T-cell (primary cell): ENCODE measurements around the gene POU2F3. TPM values are rescaled to one million over a fixed set of nuclear protein-coding genes. Genes with fewer than 3 reads are reported as not detected.
A peak's percentile ranks its signal among the peaks of the same experiment; 100 is the strongest.

ENCODE experiments used
- ATAC-seq, 4 experiments: fragments of 200-7000 bp in 3 of 4; fragments of 150-1000 bp in 1 of 4; cut with Tn5 transposase; replicated peaks in 1 of 4; 1 replicate in 3 of 4; 2 replicates in 1 of 4; pipeline ENCODE4 v1.10.0; 2021; ENCODE audit warnings: moderate library complexity in 3 of 4, mild to moderate bottlenecking in 2 of 4, moderate number of reproducible peaks in 1 of 4
- CTCF ChIA-PET, 2 donors: fragments of 300-600 bp; sonication (Branson Sonifier 250); formaldehyde crosslinking; loops; one replicate each; lab custom pipeline; 2022; ENCODE audit warnings: antibody characterized with exemption in 2 of 2; lab: Charles Lee
- POLR2A ChIA-PET, 2 donors: fragments of 300-600 bp; sonication (Branson Sonifier 250); formaldehyde crosslinking; loops; one replicate each; lab custom pipeline; 2022; ENCODE audit warnings: antibody characterized with exemption in 2 of 2; lab: Charles Lee
- DNase-seq, 35 experiments: peaks; one replicate each; pipeline versions ENCODE4 v3.0.0 to v3.0.0-alpha.2; 2013 to 2023
- H3K27ac ChIP-seq: one replicate; pipeline ENCODE4 v1.5.1; 2013; ENCODE audit warnings: low read length
- H3K27me3 ChIP-seq, 2 experiments: replicated peaks in 1 of 2; 1 replicate in 1 of 2; 2 replicates in 1 of 2; pipeline versions ENCODE4 v1.6.1 to v1.7.0; 2013; ENCODE audit warnings: low read length in 1 of 2, mixed read lengths in 1 of 2; ENCODE audit not compliant: control insufficient read depth in 2 of 2, insufficient read depth in 2 of 2; ENCODE audit errors: extremely low read depth in 1 of 2
- H3K36me3 ChIP-seq, 2 donors: 1 replicate in 1 of 2; 2 replicates in 1 of 2; pipeline versions ENCODE4 v1.6.1 to v1.7.0; 2013; ENCODE audit warnings: low read length in 1 of 2; ENCODE audit not compliant: control insufficient read depth in 2 of 2, insufficient read depth in 1 of 2; ENCODE audit errors: extremely low read depth in 1 of 2
- H3K4me1 ChIP-seq, 2 experiments: 1 replicate in 1 of 2; 2 replicates in 1 of 2; pipeline versions ENCODE4 v1.6.1 to v1.7.0; 2013; ENCODE audit warnings: low read length in 2 of 2, mixed read lengths in 1 of 2; ENCODE audit not compliant: insufficient read depth in 2 of 2, control insufficient read depth in 1 of 2; ENCODE audit errors: extremely low read depth in 1 of 2
- H3K4me3 ChIP-seq, 2 donors: 1 replicate in 1 of 2; 2 replicates in 1 of 2; pipeline versions ENCODE4 v1.5.1 to v1.7.0; 2013; ENCODE audit warnings: mild to moderate bottlenecking in 2 of 2, low read length in 1 of 2, moderate library complexity in 1 of 2; ENCODE audit not compliant: control insufficient read depth in 1 of 2; ENCODE audit errors: extremely low read depth in 1 of 2
- H3K9me3 ChIP-seq: 2 replicates; pipeline ENCODE4 v1.7.0; 2013
- H3K27ac Mint-ChIP-seq, 2 donors: one replicate each; pipeline ENCODE4 v1.8.0; 2020 to 2021; ENCODE audit warnings: mild to moderate bottlenecking in 2 of 2, mixed read lengths in 2 of 2
- H3K27me3 Mint-ChIP-seq, 2 donors: one replicate each; pipeline ENCODE4 v1.8.0; 2021 to 2022; ENCODE audit warnings: mixed read lengths in 2 of 2
- H3K36me3 Mint-ChIP-seq: one replicate; pipeline ENCODE4 v1.8.0; 2021; ENCODE audit warnings: mixed read lengths
- H3K4me1 Mint-ChIP-seq, 3 donors: one replicate each; pipeline ENCODE4 v1.8.0; 2020 to 2022; ENCODE audit warnings: mixed read lengths in 3 of 3, mild to moderate bottlenecking in 1 of 3
- H3K4me3 Mint-ChIP-seq, 3 donors: one replicate each; pipeline ENCODE4 v1.8.0; 2020 to 2022; ENCODE audit warnings: mild to moderate bottlenecking in 3 of 3, mixed read lengths in 3 of 3, moderate library complexity in 3 of 3
- H3K9me3 Mint-ChIP-seq, 3 donors: one replicate each; pipeline ENCODE4 v1.8.0; 2020 to 2022; ENCODE audit warnings: mixed read lengths in 3 of 3
- WGBS: methylation state at CpG from one replicate; pipeline ENCODE4 v1.1.5; 2013; ENCODE audit warnings: missing lambda C conversion rate; ENCODE audit not compliant: insufficient coverage; 5-methylcytosine and 5-hydroxymethylcytosine counted together
- total RNA-seq, 35 experiments: library from RNA in 6 of 35; stranded (reverse) in 6 of 35; fragments of 120-200 nt in 1 of 35; gene quantifications; one replicate each; pipeline versions ENCODE4 v1.2.1 to v1.2.4 and lab custom pipeline; 2013 to 2026

Gene POU2F3
- not detected for total RNA-seq
- total RNA-seq (2013): not detected
- 0 to 0.37 (median 0.05) reads per million in 29 experiments for total RNA-seq (lab: John Stamatoyannopoulos, UW)

DNA sequence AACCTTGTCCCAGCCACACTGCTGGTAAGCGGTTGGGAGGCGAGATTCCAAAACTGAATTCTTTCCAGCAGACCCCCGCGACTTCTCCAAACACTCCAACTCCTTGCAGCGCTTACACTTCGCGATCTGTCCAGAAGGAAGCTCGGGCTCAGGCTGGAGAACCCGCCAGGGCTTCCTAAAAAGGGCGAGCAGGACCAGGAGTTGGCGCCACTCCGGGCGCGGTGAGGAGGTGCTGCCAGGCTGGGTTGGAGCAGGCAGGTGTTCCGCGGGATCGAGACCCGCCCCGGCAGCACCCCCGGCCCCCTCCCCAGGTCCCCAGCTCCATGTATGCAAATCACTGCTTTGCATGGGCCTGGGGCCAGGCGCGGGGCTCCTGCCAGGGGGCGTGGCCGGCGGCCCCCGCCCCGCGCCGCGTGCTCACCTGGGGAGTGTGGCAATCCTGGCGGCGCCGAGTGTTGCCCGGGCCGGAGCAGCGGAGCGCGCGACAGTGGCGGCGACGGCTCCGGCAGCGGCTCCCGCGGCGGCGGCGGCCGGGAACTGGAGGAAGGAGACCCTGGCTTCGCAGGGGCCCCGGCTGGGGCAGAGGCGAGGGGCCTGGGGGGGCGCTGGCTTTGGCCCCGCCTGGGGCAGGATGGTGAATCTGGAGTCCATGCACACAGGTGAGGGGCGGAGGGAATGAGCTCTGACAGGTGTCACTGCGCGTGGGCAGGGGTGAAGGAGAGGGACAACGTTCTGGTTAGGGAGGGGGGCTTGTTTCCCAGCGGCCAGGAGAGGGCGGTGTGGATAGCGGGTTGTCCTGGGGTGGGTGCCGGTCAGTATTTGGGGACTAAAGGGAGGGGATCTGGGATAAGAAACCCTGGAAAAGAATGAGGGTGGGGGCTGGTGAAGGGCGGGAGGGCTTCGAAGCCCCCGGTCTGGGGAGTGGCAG lies at the start of gene POU2F3:
Gene POU2F3 (plus strand): TSS at position 428 of the 928 bp plus-strand sequence. CDS start 204 bp downstream, at position 632.
- WGBS: 9% methylated on average over 66 of the region's 66 CpGs
- Mint-ChIP-seq H3K4me3 (no peak within 1 kb of the TSS), H3K4me1 (peaks cover 0 to 5% (median 0%) of the 10 kb centered on the region in 3 donors), H3K36me3 (no peaks in the 10 kb centered on the region), H3K27ac (peak within 1 kb of the TSS in 1 of 2 donors; percentile 64), H3K27me3 (peaks cover 53 to 75% of the 10 kb centered on the region in 2 donors), H3K9me3 (no peaks in the 10 kb centered on the region)
- Histone ChIP-seq H3K4me1 (no peaks in the 10 kb centered on the region), H3K36me3 (no peaks in the 10 kb centered on the region), H3K9me3 (no peaks in the 10 kb centered on the region), H3K4me3 (no peak within 1 kb of the TSS), H3K27ac (no peak within 1 kb of the TSS), H3K27me3 (peaks cover 2 to 67% of the 10 kb centered on the region in 2 experiments)
- ChIA-PET CTCF (interaction anchor here (0.6 to 0.8 kb wide), 3 partner anchors 98 to 444 kb away, joined by 3 to 4 read pairs (median 3); no protein-coding TSS in a partner anchor), POLR2A (no interaction called here)
- ATAC-seq: no peak
- DNase-seq: no peak

DNA sequence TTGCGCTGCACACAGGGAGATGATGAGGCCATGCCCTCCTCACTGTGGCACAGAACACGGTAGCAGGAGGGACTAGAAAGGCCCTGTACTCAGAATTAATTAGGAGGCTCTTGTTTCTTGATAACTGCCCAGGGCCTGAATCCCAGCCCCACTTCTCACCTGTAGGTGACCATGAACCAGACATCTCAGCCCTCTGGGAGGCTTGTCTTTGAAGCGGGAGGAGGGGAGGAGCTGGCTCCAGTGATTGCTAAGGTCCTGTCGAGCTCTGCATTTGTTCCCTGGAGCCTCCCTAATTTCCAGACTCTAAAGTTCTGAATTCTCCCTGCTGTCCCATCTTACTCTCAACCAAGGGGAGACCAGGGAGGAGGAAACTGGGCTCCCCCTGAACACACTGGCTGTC lies 48.9 kb upstream of the POU2F3 start:
- no peaks in the 10 kb centered on the region for H3K36me3 ChIP-seq
- no peaks in the 10 kb centered on the region for H3K9me3 ChIP-seq
- ATAC-seq (no peak), DNase-seq (no peak)
- ChIA-PET CTCF (no interaction called here), POLR2A (no interaction called here)
- no peak overlapping the region for H3K27ac ChIP-seq
- WGBS: 57% methylated on average over 1 of the region's 4 CpGs
- no peaks in the 10 kb centered on the region for H3K4me1 ChIP-seq
- Mint-ChIP-seq H3K27ac (no peak overlapping the region), H3K36me3 (no peaks in the 10 kb centered on the region), H3K4me1 (no peaks in the 10 kb centered on the region), H3K27me3 (peaks cover 17 to 18% of the 10 kb centered on the region in 2 donors), H3K9me3 (no peaks in the 10 kb centered on the region), H3K4me3 (no peak overlapping the region)
- H3K27me3 ChIP-seq: peaks cover 0 to 31% of the 10 kb centered on the region in 2 experiments
- H3K4me3 ChIP-seq: no peak overlapping the region

GRCh38 chr11:120192831-120193625 lies 46.9 kb upstream of the POU2F3 start:
- Mint-ChIP-seq H3K9me3 (no peaks in the 10 kb centered on the region), H3K4me3 (no peak overlapping the region), H3K4me1 (no peaks in the 10 kb centered on the region), H3K27me3 (peaks cover 19 to 24% of the 10 kb centered on the region in 2 donors), H3K27ac (no peak overlapping the region), H3K36me3 (no peaks in the 10 kb centered on the region)
- ATAC-seq (no peak), DNase-seq (no peak)
- ChIA-PET POLR2A (no interaction called here), CTCF (interaction anchor here in 1 of 2 donors (1.1 kb wide), 1 partner anchor 21 kb away, joined by 3 read pairs; no protein-coding TSS in a partner anchor)
- Histone ChIP-seq H3K4me3 (no peak overlapping the region), H3K4me1 (no peaks in the 10 kb centered on the region), H3K36me3 (no peaks in the 10 kb centered on the region), H3K9me3 (no peaks in the 10 kb centered on the region), H3K27me3 (peaks cover 0 to 32% of the 10 kb centered on the region in 2 experiments), H3K27ac (no peak overlapping the region)
- 81% methylated on average over 14 of the region's 15 CpGs for WGBS

DNA sequence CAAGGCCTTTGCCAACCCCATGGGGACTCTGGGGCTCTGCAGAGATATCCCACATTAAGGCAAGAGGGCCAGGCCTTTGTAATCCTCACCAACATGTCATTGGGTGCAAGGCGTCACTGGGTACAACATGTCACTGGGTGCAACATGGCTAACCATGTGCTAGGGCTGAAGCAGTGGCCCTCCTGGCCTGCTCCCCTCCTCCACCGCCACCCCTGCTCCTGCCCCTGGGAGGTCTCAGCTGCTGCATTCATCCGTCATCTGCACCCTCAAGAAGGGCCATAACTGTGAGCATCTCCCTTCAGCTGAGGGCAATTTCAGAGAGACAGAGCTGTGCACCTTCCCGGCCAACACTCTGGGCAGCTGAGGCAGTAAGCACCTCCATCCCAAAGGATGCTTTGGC lies 45.8 kb upstream of the POU2F3 start:
- Histone ChIP-seq H3K27me3 (peaks cover 0 to 40% of the 10 kb centered on the region in 2 experiments), H3K36me3 (no peaks in the 10 kb centered on the region), H3K9me3 (no peaks in the 10 kb centered on the region), H3K4me3 (no peak overlapping the region), H3K27ac (no peak overlapping the region), H3K4me1 (no peaks in the 10 kb centered on the region)
- Mint-ChIP-seq H3K4me3 (no peak overlapping the region), H3K4me1 (no peaks in the 10 kb centered on the region), H3K27ac (no peak overlapping the region), H3K27me3 (peaks cover 20 to 26% of the 10 kb centered on the region in 2 donors), H3K36me3 (no peaks in the 10 kb centered on the region), H3K9me3 (no peaks in the 10 kb centered on the region)
- DNase-seq: no peak
- POLR2A ChIA-PET: interaction anchor here in 1 of 2 donors (0.6 kb wide), 1 partner anchor 20 kb away, joined by 4 read pairs; no protein-coding TSS in a partner anchor
- ATAC-seq: no peak
- CTCF ChIA-PET: no interaction called here
- WGBS: 69% methylated on average over 4 of the region's 4 CpGs

- no peak overlapping the region for H3K27ac ChIP-seq
- ChIA-PET POLR2A (no interaction called here), CTCF (no interaction called here)
- peaks cover 0 to 42% of the 10 kb centered on the region in 2 experiments for H3K27me3 ChIP-seq
- Mint-ChIP-seq H3K27me3 (peaks cover 14 to 27% of the 10 kb centered on the region in 2 donors), H3K36me3 (no peaks in the 10 kb centered on the region), H3K4me3 (no peak overlapping the region), H3K27ac (no peak overlapping the region), H3K4me1 (no peaks in the 10 kb centered on the region), H3K9me3 (no peaks in the 10 kb centered on the region)
- DNase-seq (no peak), ATAC-seq (no peak)
- H3K4me3 ChIP-seq: no peak overlapping the region
- no peaks in the 10 kb centered on the region for H3K4me1 ChIP-seq
- H3K9me3 ChIP-seq: no peaks in the 10 kb centered on the region
- 89% methylated on average over 11 of the region's 13 CpGs for WGBS
- H3K36me3 ChIP-seq: no peaks in the 10 kb centered on the region
Observed at GRCh38 chr11:120195601-120196320, 44.2 kb upstream of the POU2F3 start.

GRCh38 chr11:120196826-120197225 lies 43.1 kb upstream of the POU2F3 start:
- ATAC-seq (no peak), DNase-seq (no peak)
- CTCF ChIA-PET: no interaction called here
- H3K27me3 ChIP-seq: peaks cover 0 to 37% of the 10 kb centered on the region in 2 experiments
- H3K36me3 ChIP-seq: no peaks in the 10 kb centered on the region
- 47% methylated on average over 5 of the region's 6 CpGs for WGBS
- POLR2A ChIA-PET: no interaction called here
- Mint-ChIP-seq H3K4me1 (no peaks in the 10 kb centered on the region), H3K36me3 (no peaks in the 10 kb centered on the region), H3K9me3 (no peaks in the 10 kb centered on the region), H3K4me3 (no peak overlapping the region), H3K27ac (no peak overlapping the region), H3K27me3 (peaks cover 14 to 29% of the 10 kb centered on the region in 2 donors)
- H3K27ac ChIP-seq: no peak overlapping the region
- no peaks in the 10 kb centered on the region for H3K9me3 ChIP-seq
- no peaks in the 10 kb centered on the region for H3K4me1 ChIP-seq
- H3K4me3 ChIP-seq: no peak overlapping the region
